Endothelial cell of umbilical vein (primary cell): ENCODE data around the gene BAMBI. TPM values are rescaled to one million over a fixed set of nuclear protein-coding genes. Genes with fewer than 3 reads are reported as not detected.

Experiments used
- BruUV-seq: library from RNA; stranded (reverse); fragments of 400-500 nt; replicated peaks from 2 replicates; lab custom pipeline; 2021; lab: Mats Ljungman, UMichigan
- CTCF ChIA-PET: fragments of 300-600, 350-600 bp; sonication (Branson Sonifier 250); formaldehyde crosslinking; loops from one replicate; lab custom pipeline; 2021; ENCODE audit warnings: antibody characterized with exemption, inconsistent platforms; lab: Charles Lee
- POLR2A ChIA-PET: fragments of 300-600, 350-600 bp; sonication (Branson Sonifier 250); formaldehyde crosslinking; loops from one replicate; lab custom pipeline; 2021; ENCODE audit warnings: antibody characterized with exemption, inconsistent platforms; lab: Charles Lee
- DNase-seq: peaks from one replicate; pipeline ENCODE4 v3.0.0-alpha.2; 2011; ENCODE audit warnings: low read depth, low spot score
- FAIRE-seq: peaks from 2 replicates; lab custom pipeline; 2011; peaks lifted over from hg19 to GRCh38; lab: Jason Lieb, UNC
- H2AFZ ChIP-seq: 2 replicates; pipeline ENCODE4 v1.6.0; 2012; ENCODE audit warnings: low read depth, low read length, control low read depth, inconsistent platforms
- H3K27ac ChIP-seq: 2 replicates; pipeline ENCODE4 v1.5.1; 2011; ENCODE audit warnings: low read depth, mild to moderate bottlenecking, control low read depth, low read length, moderate library complexity; ENCODE audit not compliant: insufficient read depth
- H3K27me3 ChIP-seq, 2 experiments: 2 replicates each; pipeline versions ENCODE4 v1.6.0 to v1.6.1; 2011; ENCODE audit warnings: low read length in 2 of 2, mixed read lengths in 1 of 2; ENCODE audit not compliant: control insufficient read depth in 2 of 2, insufficient read depth in 2 of 2
- H3K36me3 ChIP-seq, 2 experiments: 2 replicates in 1 of 2; 3 replicates in 1 of 2; pipeline ENCODE4 v1.5.1; 2011; ENCODE audit warnings: low read length in 2 of 2, mild to moderate bottlenecking in 1 of 2, moderate library complexity in 1 of 2; ENCODE audit not compliant: control insufficient read depth in 2 of 2, insufficient read depth in 2 of 2; ENCODE audit errors: extremely low read depth in 1 of 2
- H3K4me1 ChIP-seq: 3 replicates; pipeline ENCODE4 v1.5.1; 2011; ENCODE audit warnings: mild to moderate bottlenecking, low read length; ENCODE audit not compliant: control insufficient read depth, insufficient read depth; ENCODE audit errors: extremely low read depth
- H3K4me2 ChIP-seq: 2 replicates; pipeline ENCODE4 v1.6.1; 2011; ENCODE audit warnings: low read length, control low read depth, mixed read lengths; ENCODE audit not compliant: insufficient read depth
- H3K4me3 ChIP-seq, 3 experiments: fragments of 200-600 bp in 1 of 3; sonication (generic), shearing (Covaris generic) in 1 of 3; replicated peaks in 1 of 3; 2 replicates each; pipeline ENCODE4 v1.5.1; 2011 to 2016; ENCODE audit warnings: control low read depth in 3 of 3, low read length in 3 of 3, mild to moderate bottlenecking in 2 of 3, inconsistent platforms in 1 of 3, low read depth in 1 of 3, moderate library complexity in 1 of 3; ENCODE audit not compliant: insufficient read depth in 1 of 3
- H3K79me2 ChIP-seq: 2 replicates; pipeline ENCODE4 v1.6.0; 2012; ENCODE audit warnings: low read length, inconsistent platforms; ENCODE audit not compliant: control insufficient read depth, insufficient read depth
- H3K9ac ChIP-seq: replicated peaks from 2 replicates; pipeline ENCODE3; 2011; ENCODE audit warnings: low read length, control low read depth; ENCODE audit not compliant: insufficient read depth; ENCODE audit errors: extremely low read depth
- H3K9me1 ChIP-seq: replicated peaks from 3 replicates; pipeline ENCODE4 v1.6.0; 2011; ENCODE audit warnings: mild to moderate bottlenecking, low read length; ENCODE audit not compliant: control insufficient read depth, insufficient read depth; ENCODE audit errors: extremely low read depth
- H3K9me3 ChIP-seq: replicated peaks from 2 replicates; pipeline ENCODE4 v1.5.1; 2012; ENCODE audit warnings: low read length, inconsistent platforms; ENCODE audit not compliant: control insufficient read depth, insufficient read depth
- H4K20me1 ChIP-seq: replicated peaks from 2 replicates; pipeline ENCODE3; 2011; ENCODE audit warnings: mild to moderate bottlenecking, low read length; ENCODE audit not compliant: control insufficient read depth, insufficient read depth; ENCODE audit errors: extremely low read depth
- EZH2 ChIP-seq: IDR thresholded peaks from 2 replicates; pipeline ENCODE4 v1.6.1; 2012; ENCODE audit warnings: borderline replicate concordance, low read depth, mild to moderate bottlenecking, moderate library complexity, low read length, inconsistent platforms; ENCODE audit not compliant: severe bottlenecking
- FOS ChIP-seq: IDR thresholded peaks from 2 replicates; pipeline ENCODE4 v1.6.1; 2011; ENCODE audit warnings: mild to moderate bottlenecking, low read length, moderate library complexity, borderline replicate concordance; ENCODE audit not compliant: insufficient read depth
- GATA2 ChIP-seq: IDR thresholded peaks from 2 replicates; pipeline ENCODE4 v1.7.0; 2011; ENCODE audit warnings: low read depth, mild to moderate bottlenecking, moderate library complexity, mixed read lengths, low read length; ENCODE audit not compliant: insufficient read length, insufficient read depth
- JUN ChIP-seq: IDR thresholded peaks from 2 replicates; pipeline ENCODE4 v1.6.1; 2011; ENCODE audit warnings: borderline replicate concordance, low read depth; ENCODE audit not compliant: insufficient read length, insufficient read depth
- MAX ChIP-seq: IDR thresholded peaks from 2 replicates; pipeline ENCODE4 v1.6.1; 2011; ENCODE audit not compliant: insufficient read depth, insufficient read length
- MYC ChIP-seq: IDR thresholded peaks from one replicate; pipeline ENCODE4 v1.6.1; 2011; ENCODE audit warnings: mild to moderate bottlenecking, low read depth, low read length
- POLR2A ChIP-seq: IDR thresholded peaks from 2 replicates; pipeline ENCODE4 v1.6.1; 2012; ENCODE audit warnings: low read depth, mild to moderate bottlenecking, control low read depth, low read length
- POLR2AphosphoS5 ChIP-seq: IDR thresholded peaks from 2 replicates; pipeline ENCODE4 v1.6.1; 2012; ENCODE audit warnings: low read depth, mild to moderate bottlenecking, control low read depth, low read length, moderate library complexity; ENCODE audit not compliant: insufficient read depth
- dilution Hi-C: fragments of 300-500 bp; cut with MboI; formaldehyde crosslinking; loops from one replicate; pipeline ENCODE4 v1.15.0; 2019; ENCODE audit warnings: low sequenced_read_pairs; ENCODE audit not compliant: extremely low pct_ligation_motif_present
- intact Hi-C: fragments of 100-400 bp; cut with micrococcal nuclease; formaldehyde crosslinking; loops from one replicate; pipeline ENCODE4 v1.10.0; 2022
- polyA plus RNA-seq, 4 experiments: library from polyadenylated mRNA; depleted of rRNA in 3 of 4; stranded (reverse) in 3 of 4; unstranded in 1 of 4; fragments of >200 nt; gene quantifications; 2 replicates each; pipeline versions ENCODE4 v1.2.1 to v1.2.3, GENCODE V29; 2011 to 2012; ENCODE audit warnings: missing spikeins in 1 of 4
- total RNA-seq: library from RNA; stranded (reverse); gene quantifications from 2 replicates; pipeline ENCODE4 v1.2.3, GENCODE V29; 2021
- TF ChIP-seq, protein P1 (sequence below), 2 donors: IDR thresholded peaks; 1 replicate in 1 of 2; 2 replicates in 1 of 2; pipeline ENCODE4 v1.5.1; 2011; ENCODE audit warnings: low read length in 2 of 2, mild to moderate bottlenecking in 2 of 2, moderate library complexity in 2 of 2, control low read depth in 1 of 2, inconsistent platforms in 1 of 2, low read depth in 1 of 2; ENCODE audit not compliant: insufficient read depth in 1 of 2; ENCODE audit errors: extremely low read depth in 1 of 2

Gene BAMBI
- total and polyA plus RNA-seq, 2 donors (not counting 3 experiments of a cell fraction or from before 2014, with no cell fraction given) = 3.2 to 4.3 TPM

- FAIRE-seq (peak; percentile 91), DNase-seq (peak; percentile 69)
- Histone ChIP-seq H4K20me1 (no peaks in the 10 kb centered on the region), H3K79me2 (no peaks in the 10 kb centered on the region), H3K27me3 (peaks cover 7 to 10% of the 10 kb centered on the region in 2 experiments), H3K4me1 (no peaks in the 10 kb centered on the region), H3K4me3 (no peak overlapping the region), H3K9ac (no peak overlapping the region), H3K4me2 (no peak overlapping the region), H3K27ac (no peak overlapping the region), H3K9me3 (no peaks in the 10 kb centered on the region), H3K36me3 (no peaks in the 10 kb centered on the region), H2AFZ (no peak overlapping the region), H3K9me1 (no peaks in the 10 kb centered on the region)
- BruUV-seq = no TSS peak
- intact Hi-C loops = loop anchor here (1.0 to 10.0 kb wide), 5 partner anchors 35 to 676 kb away; no protein-coding TSS in a partner anchor
- dilution Hi-C loops = no loop called here
- ChIA-PET POLR2A (interaction anchor here (0.6 kb wide), 1 partner anchor 126 kb away, joined by 11 read pairs; no protein-coding TSS in a partner anchor), CTCF (interaction anchor here (0.5 to 10.2 kb wide), 20 partner anchors 9 to 1695 kb away, joined by 3 to 130 read pairs (median 5); no protein-coding TSS in a partner anchor)
- TF ChIP-seq MAX = no peak
- peak; percentile 12 for TF ChIP-seq JUN
- TF ChIP-seq EZH2 = no peak
- TF ChIP-seq POLR2AphosphoS5 = no peak
- no peak for TF ChIP-seq GATA2
- TF ChIP-seq MYC = no peak
- no peak for TF ChIP-seq FOS
- no peak for TF ChIP-seq POLR2A
- TF ChIP-seq, protein P1, sequence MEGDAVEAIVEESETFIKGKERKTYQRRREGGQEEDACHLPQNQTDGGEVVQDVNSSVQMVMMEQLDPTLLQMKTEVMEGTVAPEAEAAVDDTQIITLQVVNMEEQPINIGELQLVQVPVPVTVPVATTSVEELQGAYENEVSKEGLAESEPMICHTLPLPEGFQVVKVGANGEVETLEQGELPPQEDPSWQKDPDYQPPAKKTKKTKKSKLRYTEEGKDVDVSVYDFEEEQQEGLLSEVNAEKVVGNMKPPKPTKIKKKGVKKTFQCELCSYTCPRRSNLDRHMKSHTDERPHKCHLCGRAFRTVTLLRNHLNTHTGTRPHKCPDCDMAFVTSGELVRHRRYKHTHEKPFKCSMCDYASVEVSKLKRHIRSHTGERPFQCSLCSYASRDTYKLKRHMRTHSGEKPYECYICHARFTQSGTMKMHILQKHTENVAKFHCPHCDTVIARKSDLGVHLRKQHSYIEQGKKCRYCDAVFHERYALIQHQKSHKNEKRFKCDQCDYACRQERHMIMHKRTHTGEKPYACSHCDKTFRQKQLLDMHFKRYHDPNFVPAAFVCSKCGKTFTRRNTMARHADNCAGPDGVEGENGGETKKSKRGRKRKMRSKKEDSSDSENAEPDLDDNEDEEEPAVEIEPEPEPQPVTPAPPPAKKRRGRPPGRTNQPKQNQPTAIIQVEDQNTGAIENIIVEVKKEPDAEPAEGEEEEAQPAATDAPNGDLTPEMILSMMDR (IDR thresholded peaks at IDR 0.05; ENCODE audit: extremely low read depth in 1 of 2, insufficient read depth in 1 of 2, low read depth in 1 of 2, low read length in 2 of 2) = peak; percentile 89 to 91
Observed at GRCh38 chr10:28628184-28628893, 49.0 kb upstream of the BAMBI start.
